ENCODE results near the gene AGO1. TPM values are rescaled to one million over a fixed set of nuclear protein-coding genes. Genes with fewer than 3 reads are reported as not detected.
"Not testable (repeated sequence)": the region's sequence is repeated elsewhere in the genome, so short reads cannot be mapped to it uniquely, and the experiment has no call there.

AGO1 gene
- total RNA-seq, 1 experiment from 2014 or later, result 36.2 TPM

DNA sequence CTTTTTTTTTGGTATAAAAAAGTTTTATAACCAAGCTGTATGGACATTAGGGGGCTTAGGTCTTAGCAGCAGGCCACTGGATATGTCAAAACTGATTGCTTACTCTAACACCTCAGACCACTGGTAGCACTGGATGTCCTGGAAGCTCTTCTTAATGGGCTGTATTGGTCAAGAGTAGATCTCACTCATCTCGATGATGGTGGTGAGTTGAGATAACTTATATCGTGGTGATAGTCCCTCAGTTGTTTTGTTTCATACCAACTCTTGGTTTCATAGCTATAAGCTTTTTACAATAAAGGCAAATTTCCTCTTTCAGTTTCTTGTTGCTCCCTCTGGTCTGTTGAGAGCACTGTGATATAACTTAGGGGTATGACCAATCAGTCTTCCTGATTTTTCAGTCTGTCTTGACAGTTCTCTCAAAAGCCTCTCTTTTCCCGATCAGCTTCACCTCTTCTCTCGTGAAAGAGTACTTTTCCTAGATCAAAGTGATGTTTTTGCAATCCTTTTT, 9.7 kb upstream of the AGO1 start:
- no peak overlapping the region for H3K4me3 ChIP-seq (replicated peaks in 1 of 2; ENCODE audit: low read depth in 1 of 2, low read length in 2 of 2)
- DNase-seq (ENCODE audit: low read depth, low spot score) (no peak), ATAC-seq (no peak)
- no peaks in the 10 kb centered on the region for H4K20me1 ChIP-seq (ENCODE audit: insufficient read depth)
- no peak for TF ChIP-seq FOSL1 (IDR thresholded peaks at IDR 0.05; ENCODE audit: low read depth)
- TF ChIP-seq EGR1 (IDR thresholded peaks at IDR 0.05; ENCODE audit: low read depth), result no peak
- TF ChIP-seq CEBPB (IDR thresholded peaks at IDR 0.05; ENCODE audit: low read depth), result no peak
- no peak for TF ChIP-seq POLR2AphosphoS5 (IDR thresholded peaks at IDR 0.05; ENCODE audit: low read depth, low read length)
- TF ChIP-seq, protein P1, sequence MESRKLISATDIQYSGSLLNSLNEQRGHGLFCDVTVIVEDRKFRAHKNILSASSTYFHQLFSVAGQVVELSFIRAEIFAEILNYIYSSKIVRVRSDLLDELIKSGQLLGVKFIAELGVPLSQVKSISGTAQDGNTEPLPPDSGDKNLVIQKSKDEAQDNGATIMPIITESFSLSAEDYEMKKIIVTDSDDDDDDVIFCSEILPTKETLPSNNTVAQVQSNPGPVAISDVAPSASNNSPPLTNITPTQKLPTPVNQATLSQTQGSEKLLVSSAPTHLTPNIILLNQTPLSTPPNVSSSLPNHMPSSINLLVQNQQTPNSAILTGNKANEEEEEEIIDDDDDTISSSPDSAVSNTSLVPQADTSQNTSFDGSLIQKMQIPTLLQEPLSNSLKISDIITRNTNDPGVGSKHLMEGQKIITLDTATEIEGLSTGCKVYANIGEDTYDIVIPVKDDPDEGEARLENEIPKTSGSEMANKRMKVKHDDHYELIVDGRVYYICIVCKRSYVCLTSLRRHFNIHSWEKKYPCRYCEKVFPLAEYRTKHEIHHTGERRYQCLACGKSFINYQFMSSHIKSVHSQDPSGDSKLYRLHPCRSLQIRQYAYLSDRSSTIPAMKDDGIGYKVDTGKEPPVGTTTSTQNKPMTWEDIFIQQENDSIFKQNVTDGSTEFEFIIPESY (IDR thresholded peaks at IDR 0.05; ENCODE audit: extremely low read depth, insufficient replicate concordance, low read length), result no peak
- no peak for TF ChIP-seq SIN3A (IDR thresholded peaks at IDR 0.05; ENCODE audit: low read depth)
- no peak for TF ChIP-seq ZNF274 (IDR thresholded peaks at IDR 0.05; ENCODE audit: low read depth, low read length)
- TF ChIP-seq, protein P2, sequence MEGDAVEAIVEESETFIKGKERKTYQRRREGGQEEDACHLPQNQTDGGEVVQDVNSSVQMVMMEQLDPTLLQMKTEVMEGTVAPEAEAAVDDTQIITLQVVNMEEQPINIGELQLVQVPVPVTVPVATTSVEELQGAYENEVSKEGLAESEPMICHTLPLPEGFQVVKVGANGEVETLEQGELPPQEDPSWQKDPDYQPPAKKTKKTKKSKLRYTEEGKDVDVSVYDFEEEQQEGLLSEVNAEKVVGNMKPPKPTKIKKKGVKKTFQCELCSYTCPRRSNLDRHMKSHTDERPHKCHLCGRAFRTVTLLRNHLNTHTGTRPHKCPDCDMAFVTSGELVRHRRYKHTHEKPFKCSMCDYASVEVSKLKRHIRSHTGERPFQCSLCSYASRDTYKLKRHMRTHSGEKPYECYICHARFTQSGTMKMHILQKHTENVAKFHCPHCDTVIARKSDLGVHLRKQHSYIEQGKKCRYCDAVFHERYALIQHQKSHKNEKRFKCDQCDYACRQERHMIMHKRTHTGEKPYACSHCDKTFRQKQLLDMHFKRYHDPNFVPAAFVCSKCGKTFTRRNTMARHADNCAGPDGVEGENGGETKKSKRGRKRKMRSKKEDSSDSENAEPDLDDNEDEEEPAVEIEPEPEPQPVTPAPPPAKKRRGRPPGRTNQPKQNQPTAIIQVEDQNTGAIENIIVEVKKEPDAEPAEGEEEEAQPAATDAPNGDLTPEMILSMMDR (IDR thresholded peaks at IDR 0.05 in 2 of 3, conservative IDR thresholded peaks at IDR 0.05 in 1 of 3; ENCODE audit: borderline replicate concordance in 1 of 3, insufficient read depth in 1 of 3, low read depth in 2 of 3, low read length in 2 of 3), result no peak
- no peak for TF ChIP-seq JUND (IDR thresholded peaks at IDR 0.05)
- TF ChIP-seq POLR2A (IDR thresholded peaks at IDR 0.05; ENCODE audit: borderline replicate concordance, extremely low read depth, insufficient read depth, insufficient read length), result no peak
- no peak for TF ChIP-seq TCF7L2 (IDR thresholded peaks at IDR 0.05; ENCODE audit: borderline replicate concordance, extremely low read depth, insufficient read depth, insufficient read length)
- TF ChIP-seq MAX (IDR thresholded peaks at IDR 0.05), result no peak
- intact Hi-C loops (cut with micrococcal nuclease), result no loop called here
- no peaks in the 10 kb centered on the region for H3K79me2 ChIP-seq (ENCODE audit: insufficient read depth, low read length)
- no peak overlapping the region for H3K4me2 ChIP-seq (ENCODE audit: low read length)
- no peaks in the 10 kb centered on the region for H3K9me2 ChIP-seq (ENCODE audit: insufficient read depth)
- CTCF ChIA-PET, result interaction anchor here (1.9 kb wide), 1 partner anchor 10 kb away, joined by 9 read pairs; the partner anchor contains the start of gene AGO1
- no peaks in the 10 kb centered on the region for H3K9me3 ChIP-seq (ENCODE audit: control insufficient read depth in 1 of 2, insufficient read depth in 1 of 2, low read depth in 1 of 2, low read length in 2 of 2)
- POLR2A ChIA-PET, result no interaction called here
- BruUV-seq (replicated peaks), result no TSS peak
- no peak overlapping the region for H3K27ac ChIP-seq (ENCODE audit: low read depth, low read length)
- H3K27me3 ChIP-seq (ENCODE audit: insufficient read depth, low read length), result no peaks in the 10 kb centered on the region
- no peak overlapping the region for H3K9ac ChIP-seq (ENCODE audit: low read length)
- RAD21 ChIA-PET (ENCODE audit: low non-redundant PET in 1 of 2, low total read pairs in 2 of 2, uncharacterized antibody in 2 of 2, unreplicated experiment in 2 of 2), result no interaction called here
- H2AFZ ChIP-seq (ENCODE audit: low read depth, low read length, poor library complexity, severe bottlenecking), result no peak overlapping the region
- H3K4me1 ChIP-seq (ENCODE audit: control insufficient read depth in 1 of 2, insufficient read depth in 2 of 2, low read length in 2 of 2), result no peaks in the 10 kb centered on the region
- H3K36me3 ChIP-seq (ENCODE audit: control insufficient read depth in 1 of 2, insufficient read depth in 2 of 2, low read length in 2 of 2), result no peaks in the 10 kb centered on the region

- H3K79me2 ChIP-seq (ENCODE audit: insufficient read depth, low read length); H4K20me1 ChIP-seq (ENCODE audit: insufficient read depth); H3K4me3 ChIP-seq (replicated peaks in 1 of 2; ENCODE audit: low read depth in 1 of 2, low read length in 2 of 2); H3K27ac ChIP-seq (ENCODE audit: low read depth, low read length); CTCF ChIA-PET; RAD21 ChIA-PET (ENCODE audit: low non-redundant PET in 1 of 2, low total read pairs in 2 of 2, uncharacterized antibody in 2 of 2, unreplicated experiment in 2 of 2); H3K9ac ChIP-seq (ENCODE audit: low read length); BruUV-seq (replicated peaks); H3K4me1 ChIP-seq (ENCODE audit: control insufficient read depth in 1 of 2, insufficient read depth in 2 of 2, low read length in 2 of 2); DNase-seq (ENCODE audit: low read depth, low spot score); intact Hi-C loops (cut with micrococcal nuclease); H3K4me2 ChIP-seq (ENCODE audit: low read length); H3K9me2 ChIP-seq (ENCODE audit: insufficient read depth); H3K36me3 ChIP-seq (ENCODE audit: control insufficient read depth in 1 of 2, insufficient read depth in 2 of 2, low read length in 2 of 2); H2AFZ ChIP-seq (ENCODE audit: low read depth, low read length, poor library complexity, severe bottlenecking); H3K9me3 ChIP-seq (ENCODE audit: control insufficient read depth in 1 of 2, insufficient read depth in 1 of 2, low read depth in 1 of 2, low read length in 2 of 2); H3K27me3 ChIP-seq (ENCODE audit: insufficient read depth, low read length); POLR2A ChIA-PET; ATAC-seq: not testable (repeated sequence)
Observed at GRCh38 chr1:35874115-35874514, 8.9 kb upstream of the AGO1 start.

All from HCT116 (cell line).